SJSA1 (cell line): ENCODE results near the gene C1orf232. TPM values are rescaled to one million over a fixed set of nuclear protein-coding genes. Genes with fewer than 3 reads are reported as not detected.

Experiments used
- DNase-seq, 2 experiments: peaks; one replicate each; pipeline ENCODE4 v3.0.0-alpha.2; 2015 to 2020; ENCODE audit warnings: low spot score in 2 of 2, low read depth in 1 of 2
- H3K27ac ChIP-seq: fragments of 250-450 bp; sonication (Bioruptor Pico); 2 replicates; pipeline ENCODE4 v1.5.1; 2020; ENCODE audit warnings: mild to moderate bottlenecking, moderate library complexity
- H3K27me3 ChIP-seq: fragments of 250-450 bp; sonication (Bioruptor Pico); replicated peaks from 2 replicates; pipeline ENCODE4 v1.5.1; 2020; ENCODE audit warnings: mild to moderate bottlenecking, moderate library complexity
- H3K36me3 ChIP-seq: fragments of 250-450 bp; sonication (Bioruptor Pico); 2 replicates; pipeline ENCODE4 v1.5.1; 2020; ENCODE audit warnings: mild to moderate bottlenecking
- H3K4me1 ChIP-seq: fragments of 250-450 bp; sonication (Bioruptor Pico); replicated peaks from 2 replicates; pipeline ENCODE4 v1.6.1; 2021; ENCODE audit warnings: mild to moderate bottlenecking
- H3K4me3 ChIP-seq: fragments of 250-450 bp; sonication (Bioruptor Pico); 2 replicates; pipeline ENCODE4 v1.5.1; 2020; ENCODE audit warnings: mild to moderate bottlenecking
- H3K9me3 ChIP-seq: fragments of 250-450 bp; sonication (Bioruptor Pico); replicated peaks from 2 replicates; pipeline ENCODE4 v1.5.1; 2020; ENCODE audit warnings: mild to moderate bottlenecking
- total RNA-seq: library from RNA; depleted of rRNA; stranded (reverse); fragments of >200 nt; shearing (Covaris generic); gene quantifications from 2 replicates; pipeline ENCODE4 v1.2.3, GENCODE V29; 2014

The C1orf232 gene
- total RNA-seq, 1 experiment from 2014 or later: not detected

- Histone ChIP-seq H3K4me1 (peaks cover 29% of the 10 kb centered on the region), H3K27me3 (peaks cover under 1% of the 10 kb centered on the region; the same call in 1 of the 2 replicates), H3K36me3 (peaks cover 19% of the 10 kb centered on the region), H3K27ac (no peak overlapping the region), H3K9me3 (no peaks in the 10 kb centered on the region), H3K4me3 (peak overlapping the region; percentile 82)
- DNase-seq: no peak
These were observed 413 bp upstream of the C1orf232 start for GRCh38 chr1:26169198-26169554.

- peaks cover 14% of the 10 kb centered on the region for H3K27me3 ChIP-seq
- H3K27ac ChIP-seq: no peak overlapping the region
- H3K9me3 ChIP-seq: peaks cover 2% of the 10 kb centered on the region; the same call in 1 of the 2 replicates
- peaks cover 19% of the 10 kb centered on the region for H3K36me3 ChIP-seq
- H3K4me1 ChIP-seq: peaks cover 41% of the 10 kb centered on the region
- DNase-seq: no peak
- no peak overlapping the region for H3K4me3 ChIP-seq
These were observed 2.0 kb downstream of the C1orf232 start for GRCh38 chr1:26166719-26167281.

DNA sequence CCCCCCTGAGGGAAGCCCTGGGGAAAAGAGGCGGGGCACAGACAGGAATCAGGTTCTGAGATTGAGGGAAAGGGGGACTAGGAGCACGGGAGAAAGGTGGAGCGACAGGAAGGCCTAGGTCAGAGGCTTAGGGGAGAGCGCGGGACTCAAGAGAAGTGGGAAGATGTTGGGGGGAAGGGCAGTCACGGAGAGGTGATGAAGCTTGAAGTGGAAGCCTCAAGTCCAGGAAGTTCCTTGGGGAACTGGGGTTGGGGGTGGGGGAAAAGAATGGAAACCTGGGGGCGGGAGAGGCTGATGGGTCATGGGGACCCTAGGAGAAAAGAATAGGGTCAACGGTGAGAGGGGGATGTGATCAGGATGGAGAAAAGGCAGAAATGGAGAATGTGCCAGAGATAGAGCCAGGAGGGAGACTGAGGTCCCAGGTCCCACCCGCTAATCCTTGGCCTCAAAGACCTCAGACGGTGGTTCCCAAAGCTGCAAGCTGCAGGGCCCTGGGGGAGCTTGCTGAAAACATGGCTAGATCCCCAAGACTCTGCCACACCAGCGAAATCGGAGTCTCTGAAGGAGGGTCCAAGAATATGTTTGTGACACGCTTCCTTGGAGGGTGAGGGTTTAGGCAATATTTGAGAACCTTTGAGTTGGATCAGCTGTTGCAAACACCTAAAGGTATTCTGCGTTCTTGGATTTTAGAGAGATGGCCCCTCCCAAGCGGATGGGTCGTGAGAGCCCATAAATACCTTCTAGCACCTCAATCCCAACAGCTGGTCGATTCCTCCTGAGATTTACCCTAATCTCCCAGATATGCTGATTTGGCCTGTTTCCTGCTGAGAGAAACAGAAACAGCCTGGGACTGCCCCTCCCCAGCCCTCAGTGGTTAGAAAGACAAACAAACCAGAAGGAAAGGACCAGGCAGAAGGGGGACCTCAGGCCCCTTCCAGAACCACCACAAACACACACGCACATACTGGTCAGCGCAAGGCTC, 3.6 kb downstream of the C1orf232 start:
- Histone ChIP-seq H3K4me3 (no peak overlapping the region), H3K9me3 (peaks cover 2% of the 10 kb centered on the region; the same call in 1 of the 2 replicates), H3K27me3 (peaks cover 19% of the 10 kb centered on the region), H3K27ac (no peak overlapping the region), H3K4me1 (peaks cover 36% of the 10 kb centered on the region), H3K36me3 (peaks cover 4% of the 10 kb centered on the region; the same call in 1 of the 2 replicates)
- DNase-seq: peak in 1 of 2 experiments; percentile 14

- peaks cover 19% of the 10 kb centered on the region for H3K27me3 ChIP-seq
- peak overlapping the region; percentile 24 for H3K4me3 ChIP-seq
- H3K9me3 ChIP-seq: peaks cover 2% of the 10 kb centered on the region; the same call in 1 of the 2 replicates
- peaks cover 30% of the 10 kb centered on the region for H3K4me1 ChIP-seq
- peak in 1 of 2 experiments; percentile 33 for DNase-seq
- H3K27ac ChIP-seq: no peak overlapping the region
- H3K36me3 ChIP-seq: no peaks in the 10 kb centered on the region
These were observed 4.5 kb downstream of the C1orf232 start for GRCh38 chr1:26164036-26164860.

DNA sequence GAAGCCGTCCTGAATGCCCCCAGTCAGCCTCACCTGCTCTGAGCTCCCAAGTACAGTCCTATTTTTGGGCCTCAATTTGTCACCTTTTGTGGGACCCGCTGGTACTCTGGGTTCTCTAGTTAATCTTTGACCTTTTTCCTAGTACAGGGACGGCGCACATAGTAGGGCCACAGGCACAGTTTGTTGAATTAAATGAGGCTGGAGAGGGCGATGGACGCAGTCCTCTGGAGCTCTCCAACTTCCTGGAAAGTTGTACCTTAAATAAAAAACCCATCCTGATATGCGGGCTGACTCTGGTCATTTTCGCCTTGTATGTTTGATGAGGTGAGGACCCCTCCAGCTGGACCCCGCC, 5.1 kb downstream of the C1orf232 start:
- Histone ChIP-seq H3K27ac (no peak overlapping the region), H3K4me1 (peaks cover 30% of the 10 kb centered on the region), H3K4me3 (no peak overlapping the region), H3K36me3 (no peaks in the 10 kb centered on the region), H3K27me3 (peaks cover 19% of the 10 kb centered on the region), H3K9me3 (peaks cover 2% of the 10 kb centered on the region; the same call in 1 of the 2 replicates)
- no peak for DNase-seq

- Histone ChIP-seq H3K27ac (no peak overlapping the region), H3K4me1 (peaks cover 30% of the 10 kb centered on the region), H3K27me3 (peaks cover 19% of the 10 kb centered on the region), H3K36me3 (no peaks in the 10 kb centered on the region), H3K9me3 (peaks cover 2% of the 10 kb centered on the region; the same call in 1 of the 2 replicates), H3K4me3 (peak overlapping the region; percentile 35)
- peak in 1 of 2 experiments; percentile 42 for DNase-seq
These were observed 6.5 kb downstream of the C1orf232 start for GRCh38 chr1:26162220-26162709.

GRCh38 chr1:26161415-26162219, 7.1 kb downstream of the C1orf232 start:
- Histone ChIP-seq H3K4me3 (peak overlapping the region; percentile 35), H3K36me3 (no peaks in the 10 kb centered on the region), H3K9me3 (peaks cover 2% of the 10 kb centered on the region; the same call in 1 of the 2 replicates), H3K27me3 (peaks cover 19% of the 10 kb centered on the region), H3K27ac (no peak overlapping the region), H3K4me1 (peaks cover 34% of the 10 kb centered on the region)
- peak; percentile 57 to 58 for DNase-seq

GRCh38 chr1:26160527-26161414, 8.0 kb downstream of the C1orf232 start:
- H3K4me1 ChIP-seq: peaks cover 35% of the 10 kb centered on the region
- peaks cover 2% of the 10 kb centered on the region; the same call in 1 of the 2 replicates for H3K9me3 ChIP-seq
- no peaks in the 10 kb centered on the region for H3K36me3 ChIP-seq
- H3K4me3 ChIP-seq: no peak overlapping the region
- no peak overlapping the region for H3K27ac ChIP-seq
- DNase-seq: no peak
- H3K27me3 ChIP-seq: peaks cover 19% of the 10 kb centered on the region

- Histone ChIP-seq H3K27me3 (peaks cover 19% of the 10 kb centered on the region), H3K9me3 (peaks cover 2% of the 10 kb centered on the region; the same call in 1 of the 2 replicates), H3K36me3 (no peaks in the 10 kb centered on the region), H3K4me1 (peaks cover 32% of the 10 kb centered on the region), H3K4me3 (no peak overlapping the region), H3K27ac (no peak overlapping the region)
- DNase-seq: no peak
These were observed 9.1 kb downstream of the C1orf232 start for GRCh38 chr1:26159743-26160039.

- no peak within 1 kb of the TSS for H3K27ac ChIP-seq
- H3K27me3 ChIP-seq: peaks cover 18% of the 10 kb centered on the region
- H3K36me3 ChIP-seq: no peaks in the 10 kb centered on the region
- peaks cover 27% of the 10 kb centered on the region for H3K4me1 ChIP-seq
- H3K4me3 ChIP-seq: no peak within 1 kb of the TSS
- DNase-seq: no peak
- peaks cover 2% of the 10 kb centered on the region; the same call in 1 of the 2 replicates for H3K9me3 ChIP-seq
These were observed 9.6 kb downstream of the C1orf232 start, which contains the start of gene FAM110D for GRCh38 chr1:26158908-26159742. Gene FAM110D, plus strand, starts transcription at chr1:26159079. Its CDS starts 2,213 bp downstream, at chr1:26161292.

DNA sequence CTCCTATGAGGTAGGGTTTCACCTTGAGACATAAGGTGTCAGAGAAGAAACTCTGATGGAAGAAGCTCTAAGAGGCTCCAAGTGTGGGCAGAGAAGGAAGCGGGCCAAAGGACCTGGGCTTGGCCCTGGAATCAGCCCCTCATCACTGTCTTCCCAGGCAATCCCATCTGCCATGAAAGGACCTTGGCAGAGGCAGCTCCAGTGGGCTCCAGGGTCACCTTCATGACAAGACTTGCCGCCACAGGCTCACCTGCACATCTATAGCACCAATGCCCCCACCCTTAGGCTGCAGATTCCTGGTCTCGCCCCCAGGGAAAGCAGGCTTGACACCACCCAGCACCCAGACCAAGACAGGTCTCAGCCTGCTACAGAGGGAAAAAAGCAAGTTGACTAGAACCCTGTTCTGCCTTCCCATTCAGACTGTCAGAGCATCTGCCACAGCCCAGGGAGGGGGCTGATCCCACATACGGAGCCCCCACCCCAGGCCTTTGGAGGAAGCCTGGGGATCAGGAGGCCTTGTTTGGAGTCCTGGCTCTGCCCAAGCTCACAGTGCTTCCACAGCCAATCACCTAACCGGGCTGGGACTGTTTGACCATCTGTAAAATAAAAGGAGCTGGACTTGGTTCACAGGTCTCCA, 10.4 kb downstream of the C1orf232 start:
- Histone ChIP-seq H3K9me3 (no peaks in the 10 kb centered on the region; the same call in 1 of the 2 replicates), H3K27ac (no peak overlapping the region), H3K4me1 (peaks cover 21% of the 10 kb centered on the region), H3K27me3 (peaks cover 12% of the 10 kb centered on the region; the same call in 1 of the 2 replicates), H3K4me3 (no peak overlapping the region), H3K36me3 (no peaks in the 10 kb centered on the region)
- no peak for DNase-seq
